IMR-90 (cell line): ENCODE results near the gene FOXN3. TPM values are rescaled to one million over a fixed set of nuclear protein-coding genes. Genes with fewer than 3 reads are reported as not detected.
"Not testable (repeated sequence)": the region's sequence is repeated elsewhere in the genome, so short reads cannot be mapped to it uniquely, and the experiment has no call there.

Experiments used
- ATAC-seq: fragments of 200-7000 bp; cut with Tn5 transposase; 2 replicates; pipeline ENCODE4 v1.9.1; 2020; ENCODE audit warnings: low read depth, mild to moderate bottlenecking, moderate library complexity
- BruUV-seq: library from RNA; stranded (reverse); fragments of 400-500 nt; replicated peaks from 2 replicates; lab custom pipeline; 2021; lab: Mats Ljungman, UMichigan
- CTCF ChIA-PET: fragments of 300-600 bp; formaldehyde crosslinking; extraction: SDS; loops from one replicate; lab custom pipeline; 2021; ENCODE audit warnings: antibody characterized with exemption; lab: Yijun Ruan, JAX
- POLR2A ChIA-PET: fragments of 300-600 bp; sonication (Branson Sonifier 250); formaldehyde crosslinking; loops from one replicate; lab custom pipeline; 2022; ENCODE audit warnings: antibody characterized with exemption; ENCODE audit not compliant: unreplicated experiment; lab: Charles Lee
- DNase-seq: peaks from one replicate; pipeline ENCODE4 v3.0.0; 2013
- H2AFZ ChIP-seq: replicated peaks from 2 replicates; pipeline ENCODE3; 2013; ENCODE audit warnings: low read length, mild to moderate bottlenecking; ENCODE audit not compliant: poor library complexity
- H2AK5ac ChIP-seq: 2 replicates; pipeline ENCODE4 v1.6.1; 2013; ENCODE audit warnings: low read depth, low read length, inconsistent platforms
- H2AK9ac ChIP-seq: replicated peaks from 2 replicates; pipeline ENCODE3; 2013; ENCODE audit warnings: mild to moderate bottlenecking, low read depth, low read length, moderate library complexity; ENCODE audit not compliant: poor library complexity
- H2BK120ac ChIP-seq: 2 replicates; pipeline ENCODE4 v1.6.1; 2013; ENCODE audit warnings: low read depth, low read length, inconsistent platforms
- H2BK15ac ChIP-seq: 3 replicates; pipeline ENCODE4 v1.6.1; 2013; ENCODE audit warnings: low read depth, low read length, inconsistent platforms
- H2BK20ac ChIP-seq: 2 replicates; pipeline ENCODE4 v1.6.1; 2013; ENCODE audit warnings: low read depth, mild to moderate bottlenecking, inconsistent platforms, low read length, moderate library complexity
- H2BK5ac ChIP-seq: 2 replicates; pipeline ENCODE4 v1.6.1; 2013; ENCODE audit warnings: mild to moderate bottlenecking, low read depth, low read length, inconsistent platforms; ENCODE audit not compliant: poor library complexity, severe bottlenecking
- H3K14ac ChIP-seq: replicated peaks from 2 replicates; pipeline ENCODE4 v1.6.1; 2013; ENCODE audit warnings: low read depth, low read length, inconsistent platforms
- H3K18ac ChIP-seq: 2 replicates; pipeline ENCODE4 v1.6.1; 2013; ENCODE audit warnings: low read depth, low read length, control low read depth
- H3K23ac ChIP-seq: 2 replicates; pipeline ENCODE4 v1.6.1; 2013; ENCODE audit warnings: low read depth, low read length, inconsistent platforms
- H3K27ac ChIP-seq: 2 replicates; pipeline ENCODE4 v1.5.1; 2013; ENCODE audit warnings: mild to moderate bottlenecking, control low read depth, low read length; ENCODE audit not compliant: insufficient read depth
- H3K27me3 ChIP-seq: 2 replicates; pipeline ENCODE4 v1.6.1; 2013; ENCODE audit warnings: low read length; ENCODE audit not compliant: control insufficient read depth, insufficient read depth
- H3K36me3 ChIP-seq: 2 replicates; pipeline ENCODE4 v1.6.1; 2013; ENCODE audit warnings: low read length, mixed read lengths; ENCODE audit not compliant: control insufficient read depth, insufficient read depth
- H3K4ac ChIP-seq: 2 replicates; pipeline ENCODE4 v1.6.1; 2013; ENCODE audit warnings: low read depth, low read length, inconsistent platforms
- H3K4me1 ChIP-seq: 2 replicates; pipeline ENCODE4 v1.6.1; 2013; ENCODE audit warnings: low read length, mixed read lengths; ENCODE audit not compliant: control insufficient read depth, insufficient read depth
- H3K4me2 ChIP-seq: 2 replicates; pipeline ENCODE4 v1.6.1; 2013; ENCODE audit warnings: low read depth, mild to moderate bottlenecking, control low read depth, low read length, moderate library complexity
- H3K4me3 ChIP-seq: 2 replicates; pipeline ENCODE4 v1.5.1; 2013; ENCODE audit warnings: low read depth, mild to moderate bottlenecking, control low read depth, low read length, moderate library complexity; ENCODE audit not compliant: insufficient read depth
- H3K56ac ChIP-seq: 2 replicates; pipeline ENCODE4 v1.6.1; 2013; ENCODE audit warnings: low read length, inconsistent platforms; ENCODE audit not compliant: insufficient read depth; ENCODE audit errors: extremely low read depth
- H3K79me1 ChIP-seq, 2 experiments: 2 replicates each; pipeline ENCODE4 v1.6.1; 2013; ENCODE audit warnings: low read length in 2 of 2, inconsistent platforms in 1 of 2, low read depth in 1 of 2
- H3K9ac ChIP-seq: 2 replicates; pipeline ENCODE4 v1.6.1; 2013; ENCODE audit warnings: low read depth, low read length, control low read depth
- H3K9me1 ChIP-seq: 2 replicates; pipeline ENCODE4 v1.6.1; 2013; ENCODE audit warnings: low read length, inconsistent platforms; ENCODE audit not compliant: insufficient read depth
- H3K9me3 ChIP-seq: 2 replicates; pipeline ENCODE4 v1.6.1; 2013; ENCODE audit warnings: low read length; ENCODE audit not compliant: control insufficient read depth, insufficient read depth
- H4K20me1 ChIP-seq: 2 replicates; pipeline ENCODE4 v1.6.1; 2013; ENCODE audit warnings: low read length, inconsistent platforms; ENCODE audit not compliant: insufficient read depth
- H4K5ac ChIP-seq: 2 replicates; pipeline ENCODE4 v1.6.1; 2013; ENCODE audit warnings: mild to moderate bottlenecking, low read depth, low read length, control low read depth
- H4K8ac ChIP-seq, 2 experiments: 2 replicates each; pipeline ENCODE4 v1.6.1; 2013; ENCODE audit warnings: low read depth in 2 of 2, low read length in 2 of 2, control low read depth in 1 of 2, inconsistent platforms in 1 of 2
- H4K91ac ChIP-seq: 2 replicates; pipeline ENCODE4 v1.6.1; 2013; ENCODE audit warnings: low read depth, low read length, inconsistent platforms; ENCODE audit not compliant: insufficient read depth
- WGBS, 2 experiments: methylation state at CpG; one replicate each; pipeline versions ENCODE4 v1.1.5 to v1.1.7; 2013; ENCODE audit warnings: missing lambda C conversion rate in 2 of 2; ENCODE audit not compliant: insufficient read length in 1 of 2; ENCODE audit errors: extremely low coverage in 2 of 2; 5-methylcytosine and 5-hydroxymethylcytosine counted together
- dilution Hi-C: fragments of 300-500 bp; cut with HindIII; formaldehyde crosslinking; loops from one replicate; pipeline ENCODE4 v1.14.3; 2018; ENCODE audit warnings: low sequenced_read_pairs; ENCODE audit not compliant: unreplicated experiment
- in situ Hi-C: fragments of 300-500 bp; cut with MboI; formaldehyde crosslinking; loops from 3 replicates; pipeline ENCODE4 v1.14.3; 2019; ENCODE audit warnings: low sequenced_read_pairs, inconsistent platforms, mixed read lengths
- intact Hi-C: fragments of 100-400 bp; cut with micrococcal nuclease; formaldehyde crosslinking; loops from 2 replicates; pipeline ENCODE4 v1.10.0; 2022
- polyA plus RNA-seq, 3 experiments: library from polyadenylated mRNA; depleted of rRNA; stranded (reverse); fragments of >200 nt; gene quantifications; 2 replicates each; pipeline ENCODE4 v1.2.3, GENCODE V29; 2012; ENCODE audit warnings: low replicate concordance in 1 of 3
- total RNA-seq: library from RNA; depleted of rRNA; stranded (reverse); fragments of >200 nt; gene quantifications from 2 replicates; pipeline ENCODE4 v1.2.3, GENCODE V29; 2012

FOXN3 gene
- total and polyA plus RNA-seq, 2 of the 4 experiments (the other 2 are of a cell fraction): 22.6 to 33.7 TPM

- H3K4me3 ChIP-seq, H2BK120ac ChIP-seq, H2AFZ ChIP-seq, DNase-seq, H4K8ac ChIP-seq, H3K36me3 ChIP-seq, H2AK9ac ChIP-seq, H3K23ac ChIP-seq, H3K18ac ChIP-seq, POLR2A ChIA-PET, H3K14ac ChIP-seq, H3K9me3 ChIP-seq, BruUV-seq, H3K4ac ChIP-seq, H2BK20ac ChIP-seq, H3K56ac ChIP-seq, in situ Hi-C loops, H4K91ac ChIP-seq, H2AK5ac ChIP-seq, H3K4me2 ChIP-seq, H4K5ac ChIP-seq, H3K9ac ChIP-seq, H3K27ac ChIP-seq, H2BK5ac ChIP-seq, H2BK15ac ChIP-seq, dilution Hi-C loops, H3K4me1 ChIP-seq, intact Hi-C loops, ATAC-seq, H3K27me3 ChIP-seq: not testable (repeated sequence)
- H4K20me1 ChIP-seq: peaks cover 20% of the 10 kb centered on the region
- WGBS, 2 experiments: no CpG with 5 or more reads among the region's 3 CpGs
- peaks cover 13% of the 10 kb centered on the region for H3K9me1 ChIP-seq
- H3K79me1 ChIP-seq: peaks cover 45 to 72% of the 10 kb centered on the region in 2 experiments
- CTCF ChIA-PET: interaction anchor here (1.5 kb wide), 1 partner anchor 10 kb away, joined by 3 read pairs; no protein-coding TSS in a partner anchor
These were observed 217.7 kb downstream of the FOXN3 start for GRCh38 chr14:89199357-89199756.
